ENCODE results near the gene GMDS.

Gene GMDS

GRCh38 chr6:1608222-1609040 is 637.0 kb downstream of the GMDS start:
- H3K4me3 ChIP-seq (ENCODE audit: insufficient read depth, low read depth, low read length, poor library complexity, severe bottlenecking): no peak overlapping the region
- no peaks in the 10 kb centered on the region for H3K36me3 ChIP-seq (ENCODE audit: control insufficient read depth, insufficient read depth, low read length)
- peaks cover 53% of the 10 kb centered on the region for H3K4me1 ChIP-seq (ENCODE audit: control insufficient read depth, insufficient read depth, low read length, poor library complexity, severe bottlenecking)
- peaks cover 76% of the 10 kb centered on the region for H3K27me3 ChIP-seq (replicated peaks; ENCODE audit: control insufficient read depth, insufficient read depth, low read length, poor library complexity, severe bottlenecking)
- DNase-seq: no peak
- H3K9me3 ChIP-seq (ENCODE audit: control insufficient read depth, low read length): no peaks in the 10 kb centered on the region
- no peak overlapping the region for H3K27ac ChIP-seq (ENCODE audit: insufficient read depth, low read length, poor library complexity, severe bottlenecking)

GRCh38 chr6:1607516-1608221 is 637.7 kb downstream of the GMDS start:
- peaks cover 68% of the 10 kb centered on the region for H3K27me3 ChIP-seq (replicated peaks; ENCODE audit: control insufficient read depth, insufficient read depth, low read length, poor library complexity, severe bottlenecking)

GRCh38 chr6:1606780-1607515 is 638.5 kb downstream of the GMDS start:
- Histone ChIP-seq H3K36me3 (ENCODE audit: control insufficient read depth, insufficient read depth, low read length) (no peaks in the 10 kb centered on the region), H3K27ac (ENCODE audit: insufficient read depth, low read length, poor library complexity, severe bottlenecking) (no peak overlapping the region), H3K4me3 (ENCODE audit: insufficient read depth, low read depth, low read length, poor library complexity, severe bottlenecking) (no peak overlapping the region), H3K4me1 (ENCODE audit: control insufficient read depth, insufficient read depth, low read length, poor library complexity, severe bottlenecking) (peaks cover 49% of the 10 kb centered on the region), H3K27me3 (replicated peaks; ENCODE audit: control insufficient read depth, insufficient read depth, low read length, poor library complexity, severe bottlenecking) (peaks cover 61% of the 10 kb centered on the region), H3K9me3 (ENCODE audit: control insufficient read depth, low read length) (no peaks in the 10 kb centered on the region)
- no peak for DNase-seq

More at GRCh38 chr6:1607516-1608221, 637.7 kb downstream of the GMDS start:
- Histone ChIP-seq H3K27ac (ENCODE audit: insufficient read depth, low read length, poor library complexity, severe bottlenecking) (no peak overlapping the region), H3K9me3 (ENCODE audit: control insufficient read depth, low read length) (no peaks in the 10 kb centered on the region), H3K36me3 (ENCODE audit: control insufficient read depth, insufficient read depth, low read length) (no peaks in the 10 kb centered on the region), H3K4me1 (ENCODE audit: control insufficient read depth, insufficient read depth, low read length, poor library complexity, severe bottlenecking) (peaks cover 53% of the 10 kb centered on the region), H3K4me3 (ENCODE audit: insufficient read depth, low read depth, low read length, poor library complexity, severe bottlenecking) (no peak overlapping the region)
- DNase-seq: no peak

GRCh38 chr6:1605893-1606779 is 639.3 kb downstream of the GMDS start:
- peaks cover 44% of the 10 kb centered on the region for H3K4me1 ChIP-seq (ENCODE audit: control insufficient read depth, insufficient read depth, low read length, poor library complexity, severe bottlenecking)
- no peak overlapping the region for H3K4me3 ChIP-seq (ENCODE audit: insufficient read depth, low read depth, low read length, poor library complexity, severe bottlenecking)
- no peak for DNase-seq
- no peaks in the 10 kb centered on the region for H3K9me3 ChIP-seq (ENCODE audit: control insufficient read depth, low read length)
- no peaks in the 10 kb centered on the region for H3K36me3 ChIP-seq (ENCODE audit: control insufficient read depth, insufficient read depth, low read length)
- H3K27ac ChIP-seq (ENCODE audit: insufficient read depth, low read length, poor library complexity, severe bottlenecking): no peak overlapping the region
- H3K27me3 ChIP-seq (replicated peaks; ENCODE audit: control insufficient read depth, insufficient read depth, low read length, poor library complexity, severe bottlenecking): peaks cover 60% of the 10 kb centered on the region

GRCh38 chr6:1605004-1605892 is 640.2 kb downstream of the GMDS start:
- no peaks in the 10 kb centered on the region for H3K36me3 ChIP-seq (ENCODE audit: control insufficient read depth, insufficient read depth, low read length)
- H3K27ac ChIP-seq (ENCODE audit: insufficient read depth, low read length, poor library complexity, severe bottlenecking): no peak overlapping the region
- H3K4me3 ChIP-seq (ENCODE audit: insufficient read depth, low read depth, low read length, poor library complexity, severe bottlenecking): peak overlapping the region; percentile 26
- no peaks in the 10 kb centered on the region for H3K9me3 ChIP-seq (ENCODE audit: control insufficient read depth, low read length)
- no peak for DNase-seq
- H3K4me1 ChIP-seq (ENCODE audit: control insufficient read depth, insufficient read depth, low read length, poor library complexity, severe bottlenecking): peaks cover 39% of the 10 kb centered on the region
- H3K27me3 ChIP-seq (replicated peaks; ENCODE audit: control insufficient read depth, insufficient read depth, low read length, poor library complexity, severe bottlenecking): peaks cover 56% of the 10 kb centered on the region

GRCh38 chr6:1604158-1605003 is 641.0 kb downstream of the GMDS start:
- Histone ChIP-seq H3K27me3 (replicated peaks; ENCODE audit: control insufficient read depth, insufficient read depth, low read length, poor library complexity, severe bottlenecking) (peaks cover 55% of the 10 kb centered on the region), H3K36me3 (ENCODE audit: control insufficient read depth, insufficient read depth, low read length) (no peaks in the 10 kb centered on the region), H3K9me3 (ENCODE audit: control insufficient read depth, low read length) (no peaks in the 10 kb centered on the region), H3K27ac (ENCODE audit: insufficient read depth, low read length, poor library complexity, severe bottlenecking) (no peak overlapping the region), H3K4me3 (ENCODE audit: insufficient read depth, low read depth, low read length, poor library complexity, severe bottlenecking) (peak overlapping the region; percentile 26), H3K4me1 (ENCODE audit: control insufficient read depth, insufficient read depth, low read length, poor library complexity, severe bottlenecking) (peaks cover 39% of the 10 kb centered on the region)
- DNase-seq: peak in 2 of 3 donors; percentile 24 to 32

GRCh38 chr6:1603708-1604107 is 641.7 kb downstream of the GMDS start:
- no peaks in the 10 kb centered on the region for H3K36me3 ChIP-seq (ENCODE audit: control insufficient read depth, insufficient read depth, low read length)
- H3K27ac ChIP-seq (ENCODE audit: insufficient read depth, low read length, poor library complexity, severe bottlenecking): no peak overlapping the region
- H3K4me1 ChIP-seq (ENCODE audit: control insufficient read depth, insufficient read depth, low read length, poor library complexity, severe bottlenecking): peaks cover 35% of the 10 kb centered on the region
- H3K9me3 ChIP-seq (ENCODE audit: control insufficient read depth, low read length): no peaks in the 10 kb centered on the region
- peaks cover 56% of the 10 kb centered on the region for H3K27me3 ChIP-seq (replicated peaks; ENCODE audit: control insufficient read depth, insufficient read depth, low read length, poor library complexity, severe bottlenecking)
- DNase-seq: no peak
- H3K4me3 ChIP-seq (ENCODE audit: insufficient read depth, low read depth, low read length, poor library complexity, severe bottlenecking): no peak overlapping the region

- Histone ChIP-seq H3K27ac (ENCODE audit: insufficient read depth, low read length, poor library complexity, severe bottlenecking) (no peak overlapping the region), H3K4me1 (ENCODE audit: control insufficient read depth, insufficient read depth, low read length, poor library complexity, severe bottlenecking) (peaks cover 26% of the 10 kb centered on the region), H3K27me3 (replicated peaks; ENCODE audit: control insufficient read depth, insufficient read depth, low read length, poor library complexity, severe bottlenecking) (peaks cover 43% of the 10 kb centered on the region), H3K4me3 (ENCODE audit: insufficient read depth, low read depth, low read length, poor library complexity, severe bottlenecking) (no peak overlapping the region), H3K9me3 (ENCODE audit: control insufficient read depth, low read length) (no peaks in the 10 kb centered on the region), H3K36me3 (ENCODE audit: control insufficient read depth, insufficient read depth, low read length) (no peaks in the 10 kb centered on the region)
- DNase-seq: no peak
These were observed 643.2 kb downstream of the GMDS start for GRCh38 chr6:1602049-1602713.
